HEK293T (cell line): ENCODE measurements around the gene AIRE.

Experiments used
- ARNT ChIP-seq: fragments of 450-650 bp; IDR thresholded peaks from 2 replicates; pipeline ENCODE4 v1.6.1; 2017; ENCODE audit warnings: mild to moderate bottlenecking
- BHLHE40 ChIP-seq: fragments of 450-650 bp; IDR thresholded peaks from 2 replicates; pipeline ENCODE4 v1.6.1; 2016; ENCODE audit warnings: mild to moderate bottlenecking, moderate library complexity, borderline replicate concordance
- CTBP1 ChIP-seq: fragments of 450-650 bp; IDR thresholded peaks from 2 replicates; pipeline ENCODE4 v1.6.1; 2016; ENCODE audit warnings: borderline replicate concordance
- ELF4 ChIP-seq: fragments of 450-650 bp; IDR thresholded peaks from 2 replicates; pipeline ENCODE4 v1.6.1; 2017; ENCODE audit warnings: antibody characterized with exemption
- FOXA1 ChIP-seq: fragments of 450-650 bp; IDR thresholded peaks from 2 replicates; pipeline ENCODE4 v1.6.1; 2016; ENCODE audit warnings: mild to moderate bottlenecking
- FOXM1 ChIP-seq: fragments of 450-650 bp; IDR thresholded peaks from 2 replicates; pipeline ENCODE4 v1.6.1; 2017; ENCODE audit warnings: mild to moderate bottlenecking, borderline replicate concordance
- HDGF ChIP-seq: fragments of 450-650 bp; IDR thresholded peaks from 2 replicates; pipeline ENCODE4 v1.6.1; 2017; ENCODE audit warnings: antibody characterized with exemption, borderline replicate concordance
- LEF1 ChIP-seq: fragments of 450-650 bp; IDR thresholded peaks from 2 replicates; pipeline ENCODE4 v1.6.1; 2017; ENCODE audit warnings: mild to moderate bottlenecking, borderline replicate concordance
- PKNOX1 ChIP-seq: fragments of 450-650 bp; IDR thresholded peaks from 2 replicates; pipeline ENCODE4 v1.6.1; 2016
- SP1 ChIP-seq: fragments of 450-650 bp; IDR thresholded peaks from 2 replicates; pipeline ENCODE4 v1.6.1; 2017
- SUZ12 ChIP-seq: fragments of 450-650 bp; IDR thresholded peaks from 2 replicates; pipeline ENCODE4 v1.6.1; 2016; ENCODE audit warnings: mild to moderate bottlenecking
- TARDBP ChIP-seq: fragments of 450-650 bp; IDR thresholded peaks from 2 replicates; pipeline ENCODE4 v1.6.1; 2016

- no peak for TF ChIP-seq FOXA1
- no peak for TF ChIP-seq FOXM1
- TF ChIP-seq ELF4: no peak
- no peak for TF ChIP-seq ARNT
- no peak for TF ChIP-seq SUZ12
- TF ChIP-seq CTBP1: no peak
- TF ChIP-seq PKNOX1: no peak
- no peak for TF ChIP-seq LEF1
- no peak for TF ChIP-seq SP1
- TF ChIP-seq TARDBP: no peak
- TF ChIP-seq HDGF: no peak
- TF ChIP-seq BHLHE40: no peak
Observed at GRCh38 chr21:44296916-44297315, 11.2 kb downstream of the AIRE start.
